GM10266 (cell line): Measurements from ENCODE around the gene ANKRD63.

ENCODE experiments used
- DNase-seq: peaks from one replicate; pipeline ENCODE4 v3.0.0; 2012; ENCODE audit errors: extremely low spot score
- TF ChIP-seq, protein P1 (sequence below): IDR thresholded peaks from 2 replicates; pipeline ENCODE4 v1.5.1; 2012; ENCODE audit warnings: mild to moderate bottlenecking, low read depth; ENCODE audit not compliant: control insufficient read depth, insufficient read depth; ENCODE audit errors: missing control alignments

Gene ANKRD63

GRCh38 chr15:40328751-40329150 lies 45.9 kb upstream of the ANKRD63 start:
- no peak for DNase-seq

DNA sequence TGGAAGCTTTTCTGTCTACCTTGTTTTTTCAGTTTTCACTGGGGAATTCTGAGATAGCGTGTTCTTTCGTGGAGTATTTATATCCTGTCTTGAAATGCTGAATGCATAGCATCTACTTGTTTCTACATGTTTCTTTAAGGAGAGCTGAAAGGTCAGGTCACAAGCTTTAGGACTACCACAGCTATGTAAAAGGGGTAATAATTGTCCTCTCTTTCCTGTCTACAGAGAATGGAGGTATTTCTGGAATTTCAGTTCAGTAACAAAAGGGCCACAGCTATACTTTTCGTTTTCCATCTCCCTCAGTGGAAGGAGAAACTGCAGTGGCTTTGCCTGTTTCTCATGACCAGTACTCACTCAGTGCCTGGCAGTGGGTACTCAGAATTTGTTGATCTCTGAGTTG lies 45.3 kb upstream of the ANKRD63 start:
- TF ChIP-seq, protein P1, sequence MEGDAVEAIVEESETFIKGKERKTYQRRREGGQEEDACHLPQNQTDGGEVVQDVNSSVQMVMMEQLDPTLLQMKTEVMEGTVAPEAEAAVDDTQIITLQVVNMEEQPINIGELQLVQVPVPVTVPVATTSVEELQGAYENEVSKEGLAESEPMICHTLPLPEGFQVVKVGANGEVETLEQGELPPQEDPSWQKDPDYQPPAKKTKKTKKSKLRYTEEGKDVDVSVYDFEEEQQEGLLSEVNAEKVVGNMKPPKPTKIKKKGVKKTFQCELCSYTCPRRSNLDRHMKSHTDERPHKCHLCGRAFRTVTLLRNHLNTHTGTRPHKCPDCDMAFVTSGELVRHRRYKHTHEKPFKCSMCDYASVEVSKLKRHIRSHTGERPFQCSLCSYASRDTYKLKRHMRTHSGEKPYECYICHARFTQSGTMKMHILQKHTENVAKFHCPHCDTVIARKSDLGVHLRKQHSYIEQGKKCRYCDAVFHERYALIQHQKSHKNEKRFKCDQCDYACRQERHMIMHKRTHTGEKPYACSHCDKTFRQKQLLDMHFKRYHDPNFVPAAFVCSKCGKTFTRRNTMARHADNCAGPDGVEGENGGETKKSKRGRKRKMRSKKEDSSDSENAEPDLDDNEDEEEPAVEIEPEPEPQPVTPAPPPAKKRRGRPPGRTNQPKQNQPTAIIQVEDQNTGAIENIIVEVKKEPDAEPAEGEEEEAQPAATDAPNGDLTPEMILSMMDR: no peak
- DNase-seq: no peak

More at GRCh38 chr15:40328751-40329150, 45.9 kb upstream of the ANKRD63 start:
- TF ChIP-seq, protein P1: no peak

- no peak for DNase-seq
- TF ChIP-seq, protein P1: no peak
These were observed 44.6 kb upstream of the ANKRD63 start for GRCh38 chr15:40327457-40327856.

- TF ChIP-seq, protein P1: no peak
- no peak for DNase-seq
These were observed 42.8 kb upstream of the ANKRD63 start for GRCh38 chr15:40325700-40326099.

- TF ChIP-seq, protein P1: no peak
These were observed 42.3 kb upstream of the ANKRD63 start for GRCh38 chr15:40325188-40325587.

GRCh38 chr15:40323953-40324937 lies 41.4 kb upstream of the ANKRD63 start:
- TF ChIP-seq, protein P1: no peak

More at GRCh38 chr15:40325188-40325587, 42.3 kb upstream of the ANKRD63 start:
- no peak for DNase-seq

More at GRCh38 chr15:40323953-40324937, 41.4 kb upstream of the ANKRD63 start:
- peak; percentile 70 for DNase-seq
